HG03558 (cell line): ENCODE measurements around the gene PGS1.

ENCODE experiments used
- ATAC-seq: cut with Tn5 transposase; IDR thresholded peaks from one replicate; pipeline ENCODE4 v1.9.1; 2021; ENCODE audit warnings: moderate number of reproducible peaks; ENCODE audit not compliant: unreplicated experiment; ENCODE audit errors: extremely low read depth

Gene PGS1

DNA sequence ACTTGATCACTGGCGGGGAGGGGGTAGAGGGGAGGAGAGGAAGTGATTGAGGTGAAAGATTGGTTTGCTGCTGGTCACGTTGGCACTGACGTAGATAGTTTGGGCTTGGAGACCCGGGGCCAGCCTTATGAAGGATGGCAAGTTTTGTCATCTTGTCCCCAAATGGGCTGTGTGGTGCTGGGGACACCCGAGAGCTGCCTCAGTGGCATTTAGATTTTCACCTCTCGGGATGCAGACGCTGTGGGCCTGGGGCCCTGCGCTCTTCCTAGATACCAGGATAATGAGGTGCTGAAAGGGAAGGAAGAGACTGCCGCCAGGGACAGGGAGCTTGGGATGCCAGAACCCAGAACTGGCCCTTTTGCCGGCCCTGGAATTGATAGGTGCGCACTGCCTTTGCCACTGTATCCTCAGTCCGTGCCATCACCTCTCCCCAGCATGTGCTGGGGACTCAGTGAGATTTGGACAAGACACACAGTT lies 17.2 kb upstream of the PGS1 start:
- no peak for ATAC-seq

GRCh38 chr17:78362232-78362631 lies 16.2 kb upstream of the PGS1 start:
- no peak for ATAC-seq

DNA sequence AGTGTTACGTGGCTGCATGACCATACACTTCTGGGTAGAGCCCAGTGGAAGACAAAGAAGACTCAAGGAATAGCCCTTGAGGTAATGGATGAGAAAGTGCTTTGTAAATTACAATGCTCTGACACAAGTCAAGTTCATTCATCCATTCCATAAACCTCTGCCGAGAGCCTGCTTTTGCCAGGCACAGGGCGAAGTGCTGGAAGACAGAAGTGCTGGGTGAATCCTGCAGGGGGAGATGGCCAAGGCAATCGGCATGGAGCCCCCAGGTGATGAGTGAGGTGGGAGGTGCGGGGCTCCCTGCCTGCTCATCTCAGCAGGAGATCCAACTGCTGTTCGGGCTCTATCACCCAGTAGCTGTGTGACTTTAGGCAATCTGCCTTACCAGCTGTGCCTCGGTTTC lies 15.8 kb upstream of the PGS1 start:
- no peak for ATAC-seq

DNA sequence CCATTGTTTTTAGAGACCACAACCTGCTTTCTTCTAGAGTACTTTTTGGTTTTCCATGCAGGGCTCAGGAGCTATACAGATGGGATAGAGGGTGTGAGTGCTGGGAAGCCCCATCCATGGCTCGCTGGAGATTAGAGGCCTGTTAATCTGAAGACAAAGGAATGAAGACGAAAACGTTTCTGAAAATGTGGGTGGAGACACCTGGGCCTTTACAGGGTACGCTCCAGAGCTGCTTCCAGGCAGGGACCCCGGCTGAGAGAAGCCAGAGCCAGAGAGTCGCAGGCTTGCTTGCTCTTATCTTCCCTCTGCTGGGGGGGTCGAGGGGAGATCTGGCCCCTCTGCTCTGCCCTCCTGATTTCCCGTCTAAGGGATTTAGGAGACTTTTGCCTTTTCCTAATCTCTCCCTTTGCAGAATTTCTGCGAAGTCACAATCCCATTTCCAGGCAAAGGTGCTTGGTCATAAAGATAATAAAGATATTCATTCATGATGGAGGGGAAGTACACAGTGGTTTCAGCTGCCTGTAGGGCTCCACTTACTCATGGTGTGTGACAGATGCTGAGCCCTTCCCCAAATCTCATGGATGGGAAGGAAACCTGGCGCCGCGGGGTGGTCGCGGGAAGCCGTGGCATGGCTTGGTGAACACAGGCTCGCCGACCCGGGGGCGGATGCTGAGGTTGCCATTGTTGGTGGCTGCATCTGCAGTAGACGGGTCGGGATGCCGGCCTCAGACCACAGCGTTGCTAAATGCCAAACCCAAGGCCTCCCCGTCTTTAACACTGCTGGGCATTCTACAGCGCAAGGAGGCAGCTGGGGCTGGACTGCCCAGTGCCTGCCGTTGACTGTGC lies 13.8 kb upstream of the PGS1 start:
- ATAC-seq, result no peak

- ATAC-seq, result no peak
These were observed 12.8 kb upstream of the PGS1 start for GRCh38 chr17:78365561-78366108.

DNA sequence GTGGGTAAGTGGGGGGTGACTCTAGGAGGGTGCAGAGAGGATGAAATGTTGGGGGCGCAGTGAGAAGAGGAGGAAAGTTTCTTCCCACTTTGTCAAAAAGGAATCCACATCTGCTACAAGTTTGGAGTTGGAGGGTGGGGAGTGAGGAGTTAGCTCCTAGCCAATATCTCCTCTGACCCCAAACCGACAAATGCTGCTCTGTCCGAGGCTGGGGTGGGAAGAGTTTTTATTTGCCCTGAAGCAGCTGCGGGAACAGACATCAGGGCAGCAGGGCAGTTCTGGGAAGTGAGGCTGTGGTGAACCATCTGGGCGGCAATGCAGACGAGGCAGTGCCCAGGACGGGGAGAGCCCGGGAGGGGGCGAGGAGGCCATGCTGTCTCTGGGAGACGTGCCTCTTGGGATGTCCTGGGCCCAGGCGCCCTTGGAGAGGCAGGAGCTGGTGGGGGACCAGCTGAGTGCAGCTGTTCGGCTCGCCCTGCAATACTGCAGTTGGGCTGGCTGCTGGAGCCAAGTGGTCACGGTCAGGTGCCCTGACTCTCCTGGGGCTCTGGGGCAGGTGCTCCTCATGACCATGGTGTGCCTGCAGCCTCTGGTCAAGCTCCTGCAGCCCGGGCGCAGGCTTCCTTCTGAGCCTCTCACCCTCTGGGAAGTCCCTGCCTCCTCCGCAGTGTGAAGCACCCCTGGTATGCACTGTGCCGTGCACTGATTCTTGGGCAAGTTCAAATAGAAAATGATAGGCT lies 12.2 kb upstream of the PGS1 start:
- no peak for ATAC-seq

- no peak for ATAC-seq
These were observed 11.3 kb upstream of the PGS1 start for GRCh38 chr17:78367193-78367592.

- no peak for ATAC-seq
These were observed 10.1 kb upstream of the PGS1 start for GRCh38 chr17:78368348-78368747.

DNA sequence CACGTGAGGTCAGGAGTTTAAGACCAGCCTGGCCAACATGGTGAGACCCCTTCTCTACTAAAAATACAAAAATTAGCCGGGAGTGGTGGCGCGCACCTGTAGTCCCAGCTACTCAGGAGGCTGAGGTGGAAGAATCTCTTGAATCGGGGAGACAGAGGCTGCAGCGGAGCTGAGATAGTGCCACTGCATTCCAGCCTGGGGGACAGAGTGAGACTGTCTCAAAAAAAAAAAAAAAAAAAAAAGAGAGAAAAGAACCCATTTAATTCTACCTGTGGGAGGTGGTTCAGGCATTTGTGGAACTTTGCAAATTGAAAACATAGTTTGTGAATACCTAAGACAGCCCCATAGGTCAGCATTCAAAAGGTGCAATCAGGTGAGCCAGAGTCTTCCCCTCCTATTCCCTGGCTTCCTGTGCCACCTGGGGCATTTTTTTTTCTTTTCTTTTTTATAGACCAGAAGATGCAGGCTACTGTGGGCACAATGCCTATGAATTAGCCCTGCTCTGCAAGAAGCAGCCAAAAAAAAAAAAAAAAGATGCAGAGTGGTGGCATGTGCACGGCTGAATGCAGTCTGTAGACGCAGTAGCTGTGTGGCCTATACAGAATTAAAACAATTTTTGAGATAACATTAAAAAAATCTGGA lies 9.5 kb upstream of the PGS1 start:
- no peak for ATAC-seq

- no peak for ATAC-seq
These were observed 8.6 kb upstream of the PGS1 start for GRCh38 chr17:78369791-78370381.

- ATAC-seq, result no peak
These were observed 7.4 kb upstream of the PGS1 start for GRCh38 chr17:78371056-78371455.

DNA sequence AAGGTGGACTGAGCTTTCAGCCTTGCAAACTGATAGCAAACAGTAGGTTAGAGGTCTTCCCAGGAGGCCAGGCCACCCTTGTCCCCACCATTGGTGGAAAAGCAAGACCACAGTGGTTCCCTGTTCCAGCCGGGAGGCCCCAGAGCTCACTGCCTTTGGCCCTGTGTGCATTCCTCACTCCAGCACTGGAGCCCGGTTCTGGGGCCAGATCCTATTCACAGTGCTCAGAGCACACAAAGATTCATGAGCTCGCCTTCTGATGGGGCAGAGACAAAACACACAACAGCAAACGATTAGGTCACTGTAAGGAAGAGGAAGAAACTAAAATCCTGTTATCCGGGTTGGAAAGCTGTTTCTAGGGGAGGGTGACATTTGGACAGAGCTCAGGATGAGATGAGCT lies 5.6 kb upstream of the PGS1 start:
- no peak for ATAC-seq

DNA sequence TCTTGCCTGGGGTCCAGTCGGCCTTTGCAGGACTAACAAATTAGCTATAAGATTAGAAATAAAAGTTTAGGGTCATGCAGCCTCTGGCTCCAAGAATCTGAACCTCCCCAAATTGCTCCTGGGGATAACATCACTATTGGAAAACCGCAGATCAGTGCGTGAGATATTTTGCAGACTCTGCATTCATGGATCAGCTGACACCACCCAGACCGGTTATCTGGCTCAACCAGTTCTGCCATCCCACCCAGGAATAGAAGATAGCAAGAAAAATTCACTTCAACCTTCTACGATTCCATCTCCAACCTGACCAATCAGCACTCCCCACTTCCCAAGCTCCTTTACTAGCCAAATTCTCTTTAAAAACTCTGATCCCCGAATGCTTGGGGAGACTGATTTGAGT lies 4.3 kb upstream of the PGS1 start:
- ATAC-seq, result no peak

DNA sequence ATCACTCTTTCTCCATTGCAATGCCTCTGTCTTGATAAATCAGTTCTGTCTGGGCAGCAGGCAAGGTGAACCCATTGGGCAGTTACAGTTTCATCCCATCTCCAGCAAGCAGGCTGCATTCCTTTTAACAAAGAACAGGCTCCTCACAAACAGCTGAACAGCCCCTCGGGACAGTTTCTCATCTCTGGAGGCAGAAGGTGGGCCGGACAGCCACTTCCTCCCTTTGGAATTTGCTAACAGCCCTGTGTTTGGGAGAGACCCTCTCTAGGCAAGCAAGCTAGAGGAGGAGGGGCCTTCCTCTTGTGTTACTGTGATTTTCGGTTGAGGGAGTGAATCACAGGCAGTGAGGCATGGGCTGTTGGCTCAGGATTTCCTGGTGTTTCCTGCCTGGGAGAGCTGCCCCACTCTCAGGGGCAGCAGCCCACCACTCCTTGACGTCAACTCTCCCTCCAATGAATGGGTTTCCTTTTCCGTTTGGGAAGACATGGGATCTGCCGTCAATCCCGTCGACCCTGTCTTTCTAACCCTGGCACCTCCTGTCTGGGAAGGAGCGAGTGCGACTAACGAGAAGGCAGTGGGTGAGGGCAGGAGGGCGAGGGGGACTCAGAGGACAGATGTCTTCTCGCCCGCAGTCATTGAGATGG lies 3.7 kb upstream of the PGS1 start:
- ATAC-seq, result no peak

- ATAC-seq, result no peak
These were observed 2.9 kb upstream of the PGS1 start for GRCh38 chr17:78375401-78376151.

GRCh38 chr17:78376161-78376560 lies 2.3 kb upstream of the PGS1 start:
- no peak for ATAC-seq

DNA sequence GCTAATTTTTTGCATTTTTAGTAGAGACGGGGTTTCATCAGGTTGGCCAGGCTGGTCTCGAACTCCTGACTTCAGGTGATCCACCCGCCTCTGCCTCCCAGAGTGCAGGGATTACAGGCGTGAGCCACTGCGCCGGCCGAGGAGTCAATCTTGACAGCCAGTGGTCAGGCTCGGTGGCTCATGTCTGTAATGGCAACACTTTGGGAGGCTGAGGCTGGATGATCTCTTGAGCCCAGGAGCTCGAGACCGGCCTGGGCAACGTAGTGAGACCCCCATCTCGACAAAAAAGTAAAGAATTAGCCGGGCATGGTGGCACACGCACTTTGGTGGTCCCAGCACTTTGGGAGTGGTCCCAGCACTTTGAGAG lies 608 bp upstream of the PGS1 start:
- ATAC-seq, result no peak

DNA sequence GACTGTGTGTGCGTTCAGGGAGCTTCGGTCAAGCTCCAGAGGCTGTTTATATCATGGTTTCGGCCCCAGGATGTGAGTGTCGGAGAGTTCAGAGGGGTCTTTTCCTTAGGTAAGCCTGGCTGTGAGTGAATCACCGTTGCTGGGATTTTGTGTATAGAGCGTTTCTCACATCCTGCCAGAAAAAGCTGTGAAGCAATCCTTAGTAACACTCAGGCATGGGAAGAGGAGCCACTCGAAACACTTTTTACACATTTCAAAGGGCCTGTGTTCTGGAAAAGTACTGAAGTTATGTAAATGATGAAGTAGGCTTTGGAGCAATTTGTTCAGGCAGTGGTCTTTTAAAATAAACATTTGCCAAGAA lies 662 bp downstream of the PGS1 start:
- ATAC-seq, result no peak

- no peak for ATAC-seq
These were observed 1.9 kb downstream of the PGS1 start for GRCh38 chr17:78380370-78380769.
